Smooth muscle cell of the brain vasculature (primary cell): Measurements from ENCODE around the gene EFCAB7.

ENCODE experiments used
- DNase-seq: peaks from one replicate; pipeline ENCODE4 v3.0.0-alpha.2; 2012; ENCODE audit warnings: low read depth, low spot score

EFCAB7 gene

DNA sequence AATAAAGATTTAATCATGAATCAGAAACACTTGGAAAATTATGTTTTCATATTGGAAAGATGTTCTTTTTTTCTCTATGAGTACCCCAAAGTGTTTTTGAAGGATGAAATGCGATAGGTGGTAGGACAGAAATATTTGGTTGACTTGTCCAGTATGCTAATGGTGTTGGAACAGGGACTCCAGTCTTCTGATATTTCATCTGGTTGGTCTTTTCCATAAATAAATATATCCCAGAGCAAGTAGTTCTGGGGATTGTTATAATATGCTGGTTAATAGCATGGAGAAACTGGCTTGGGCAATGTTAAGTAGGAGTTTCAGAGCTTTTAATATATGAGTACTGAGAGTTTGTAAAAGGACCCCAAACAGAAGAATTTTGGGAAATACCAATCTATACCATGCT, 78.6 kb downstream of the EFCAB7 start:
- DNase-seq, result no peak

DNA sequence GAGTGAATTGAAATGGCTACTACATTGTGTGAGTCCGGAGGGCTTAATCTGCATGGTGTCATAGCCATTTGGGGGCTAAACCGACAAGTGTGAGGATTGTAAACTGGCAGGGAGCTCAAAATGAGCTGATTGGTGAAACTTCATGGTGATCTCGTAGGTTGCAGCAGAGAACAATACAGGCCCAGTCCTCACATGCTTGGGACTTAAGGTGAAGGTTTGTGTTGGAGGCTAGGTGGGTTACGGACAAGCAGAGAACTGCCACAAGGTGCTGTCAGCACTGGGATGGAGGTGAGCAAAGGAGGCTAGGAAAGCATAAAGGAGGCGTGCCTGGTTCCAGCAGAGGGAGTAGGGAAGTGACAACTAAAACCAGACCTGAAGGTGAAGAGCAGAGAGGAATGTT, 79.3 kb downstream of the EFCAB7 start:
- no peak for DNase-seq

DNA sequence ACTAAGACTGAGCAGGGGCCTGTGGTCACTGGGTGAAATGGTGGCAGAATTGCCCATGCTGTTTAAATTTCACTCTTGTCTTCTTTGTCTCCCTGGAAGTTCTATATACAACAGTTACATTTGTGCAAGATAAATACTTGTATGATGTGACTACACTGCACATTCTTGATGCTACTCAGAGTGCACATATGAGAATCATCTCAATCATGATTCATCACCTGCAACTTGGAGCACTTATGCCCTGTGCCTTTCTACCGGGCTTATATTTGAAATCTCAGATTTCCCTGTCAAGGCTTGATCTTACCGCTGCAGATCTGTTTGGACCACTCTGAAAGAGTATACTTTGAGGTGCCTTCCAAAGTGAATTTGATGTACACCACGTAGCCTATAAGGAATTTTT, 80.5 kb downstream of the EFCAB7 start:
- DNase-seq, result no peak

DNA sequence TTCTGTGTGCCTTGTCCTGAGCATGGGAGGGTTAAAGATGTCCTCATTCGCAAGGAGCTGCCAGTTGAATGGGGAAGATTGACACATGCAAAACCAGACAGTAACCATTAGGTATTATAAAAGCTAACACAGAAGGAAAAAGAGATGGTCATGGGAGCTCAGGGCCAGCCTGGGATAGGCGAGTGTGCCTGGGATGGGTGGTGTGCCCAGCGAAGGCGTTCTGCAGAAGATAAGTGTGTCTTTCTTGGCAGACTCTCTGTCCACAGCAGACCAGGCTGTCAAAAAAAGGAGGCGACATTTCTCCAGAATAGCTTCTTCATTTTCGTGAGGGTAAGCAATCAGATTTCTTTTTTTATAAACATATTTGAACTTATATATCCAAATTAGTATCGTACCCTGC, 84.0 kb downstream of the EFCAB7 start:
- DNase-seq, result no peak

DNA sequence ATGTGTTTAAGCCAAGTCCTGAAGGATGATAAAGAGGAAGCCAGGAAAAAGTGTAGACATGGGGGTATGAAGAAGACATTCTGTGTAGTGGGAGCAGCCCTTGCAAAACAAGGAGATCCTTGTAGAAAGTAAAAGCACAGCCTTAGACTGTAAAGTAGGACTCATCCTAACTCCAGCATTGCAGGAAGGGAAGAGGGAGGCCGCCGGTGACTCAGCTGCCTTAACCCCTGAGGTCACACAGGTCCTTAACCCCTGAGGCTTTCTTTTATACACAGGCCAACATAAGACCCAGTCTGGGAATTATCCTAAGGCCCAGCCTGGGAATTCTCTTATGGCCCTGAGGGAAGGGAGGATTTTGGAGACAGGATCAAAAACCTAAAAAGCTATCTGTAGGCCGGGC, 87.9 kb downstream of the EFCAB7 start:
- no peak for DNase-seq

DNA sequence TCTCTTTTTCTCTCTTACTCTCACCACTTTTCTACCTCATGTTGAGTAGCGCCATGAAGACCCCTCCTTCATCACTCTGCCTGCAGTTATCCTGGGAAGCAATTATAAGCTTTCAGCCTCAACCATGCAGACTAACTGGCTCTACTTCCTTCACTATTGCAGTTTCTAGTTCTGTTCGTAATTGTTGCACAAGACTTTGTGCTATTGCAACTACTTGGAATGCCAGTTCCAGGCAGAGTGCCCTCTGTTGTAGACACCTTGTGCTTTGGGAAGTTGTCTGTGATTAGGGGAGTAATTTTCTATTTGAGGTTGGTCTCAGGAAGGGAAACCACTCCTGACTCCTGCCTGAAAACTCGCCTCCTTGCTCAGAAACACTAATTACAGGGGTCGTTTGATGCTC, 89.2 kb downstream of the EFCAB7 start:
- DNase-seq, result no peak

DNA sequence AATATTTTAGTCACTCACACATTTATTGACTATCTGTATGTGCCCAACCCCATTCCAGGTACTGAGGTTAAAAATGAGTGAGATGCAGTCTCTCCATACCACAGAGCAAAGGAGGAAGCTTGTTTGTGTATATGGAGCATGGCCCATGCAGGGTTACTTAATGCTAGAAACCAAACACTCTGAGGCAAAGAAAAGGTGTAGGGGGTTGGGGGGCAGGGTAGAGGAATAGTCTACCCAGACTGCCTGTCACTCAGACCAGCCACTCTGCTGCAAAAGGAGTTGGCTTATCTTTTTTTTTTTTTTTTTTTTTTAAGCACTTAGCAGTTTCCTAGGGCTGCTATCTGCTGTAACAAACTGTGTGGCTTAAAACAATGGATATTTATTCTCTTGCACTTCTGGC, 89.6 kb downstream of the EFCAB7 start:
- no peak for DNase-seq

DNA sequence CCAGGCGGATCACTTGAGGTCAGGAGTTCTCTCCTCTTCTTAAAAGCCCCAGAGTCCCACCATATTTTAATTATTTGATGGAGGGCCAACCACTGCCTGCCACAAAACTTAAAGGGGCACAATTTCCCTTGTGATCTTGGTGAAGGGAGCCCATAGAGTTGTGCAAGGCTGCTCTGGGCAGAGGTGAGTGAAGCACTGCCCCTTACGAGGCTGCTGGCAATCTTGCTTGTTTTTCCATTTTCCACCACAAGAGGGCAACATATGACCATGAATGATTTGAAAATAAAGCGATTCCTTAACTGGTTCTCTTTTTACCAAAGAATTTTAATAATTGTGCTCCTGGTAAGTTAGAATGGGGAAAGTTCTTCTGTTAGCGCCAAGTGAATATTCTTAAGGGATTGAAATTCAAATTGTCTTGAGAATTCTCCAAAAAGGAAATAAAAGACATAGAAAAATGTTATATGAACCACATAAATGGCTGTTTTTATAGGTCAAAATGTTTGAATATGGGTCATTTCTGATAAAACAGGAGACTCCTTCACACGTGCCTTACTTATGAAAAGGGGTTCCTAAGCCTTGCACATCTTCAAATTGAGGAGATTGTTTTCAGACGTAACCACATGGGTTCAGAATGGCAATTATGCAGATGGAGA, 92.6 kb downstream of the EFCAB7 start:
- peak; percentile 57 for DNase-seq

DNA sequence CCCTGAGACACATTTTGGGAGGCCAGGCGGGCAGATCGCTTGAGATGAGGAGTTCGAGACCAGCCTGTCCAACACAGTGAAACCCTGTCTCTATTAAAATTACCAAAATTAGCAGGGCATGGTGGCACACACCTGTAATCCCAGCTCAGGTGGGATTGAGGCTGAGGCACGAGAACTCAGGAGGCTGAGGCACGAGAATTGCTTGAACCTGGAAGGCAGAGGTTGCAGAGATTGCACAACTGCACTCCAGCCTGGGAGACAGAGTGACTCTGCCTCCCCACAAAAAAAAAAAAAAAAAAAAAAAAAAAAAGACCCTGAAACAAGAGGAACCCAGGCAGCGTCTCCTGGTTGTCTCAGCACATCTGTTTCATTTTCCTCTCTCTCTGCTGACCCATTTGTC, 94.1 kb downstream of the EFCAB7 start:
- DNase-seq, result no peak

DNA sequence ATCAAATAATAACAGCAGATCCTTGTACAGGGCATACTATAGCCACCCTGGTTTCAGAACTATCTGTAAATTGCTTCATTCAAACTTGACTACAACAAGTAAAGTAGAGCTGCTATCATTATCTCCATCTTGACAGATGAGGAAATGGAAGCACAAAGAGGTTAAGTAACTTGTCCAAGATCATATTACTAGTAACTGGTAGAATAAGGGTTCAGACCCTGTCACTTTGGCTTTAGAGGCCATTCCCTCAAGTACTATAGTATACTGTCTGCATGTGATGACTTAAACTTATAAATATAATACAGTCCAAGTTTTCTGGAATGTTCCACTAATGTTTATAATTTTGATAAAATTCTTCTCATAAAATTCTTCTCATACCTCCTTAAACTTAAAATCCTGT, 94.7 kb downstream of the EFCAB7 start:
- no peak for DNase-seq

DNA sequence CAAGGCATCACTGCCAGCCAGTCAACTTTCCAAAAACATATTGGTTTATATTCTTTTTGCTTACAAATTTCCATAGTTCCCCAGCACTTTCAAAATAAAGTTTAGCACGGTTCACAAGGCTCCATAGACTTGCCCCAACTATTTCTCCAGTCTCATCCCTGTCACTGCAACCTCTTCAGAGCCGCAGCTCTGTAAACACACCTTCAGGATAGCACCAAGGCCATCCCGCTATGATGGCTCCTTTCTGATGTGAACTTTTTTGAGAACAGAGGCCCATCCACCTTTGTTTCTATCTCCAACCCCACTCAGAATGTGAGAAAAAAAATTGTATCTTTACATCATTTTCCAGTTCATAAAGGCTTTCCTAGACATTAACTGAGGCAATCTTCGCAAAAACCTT, 96.2 kb downstream of the EFCAB7 start:
- DNase-seq, result no peak

DNA sequence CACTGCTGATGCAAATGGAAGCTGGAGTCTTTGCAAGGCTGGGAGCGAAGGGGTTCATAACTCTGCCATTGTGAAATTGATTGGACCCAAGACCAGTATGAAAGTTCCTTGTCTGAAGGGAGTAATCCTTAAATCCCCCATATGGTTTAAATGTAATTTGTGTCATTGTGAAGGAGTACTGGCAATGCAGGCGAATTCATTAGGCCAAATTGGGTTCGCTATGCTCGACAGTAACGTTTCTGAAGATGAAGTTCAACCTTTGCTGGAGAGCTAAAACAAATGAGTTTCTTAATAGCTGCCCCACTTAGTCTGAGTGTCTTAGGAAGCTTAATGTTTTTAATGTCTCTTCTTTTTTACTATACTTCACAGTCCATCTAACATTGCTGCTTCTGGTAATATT, 97.3 kb downstream of the EFCAB7 start:
- DNase-seq, result no peak

DNA sequence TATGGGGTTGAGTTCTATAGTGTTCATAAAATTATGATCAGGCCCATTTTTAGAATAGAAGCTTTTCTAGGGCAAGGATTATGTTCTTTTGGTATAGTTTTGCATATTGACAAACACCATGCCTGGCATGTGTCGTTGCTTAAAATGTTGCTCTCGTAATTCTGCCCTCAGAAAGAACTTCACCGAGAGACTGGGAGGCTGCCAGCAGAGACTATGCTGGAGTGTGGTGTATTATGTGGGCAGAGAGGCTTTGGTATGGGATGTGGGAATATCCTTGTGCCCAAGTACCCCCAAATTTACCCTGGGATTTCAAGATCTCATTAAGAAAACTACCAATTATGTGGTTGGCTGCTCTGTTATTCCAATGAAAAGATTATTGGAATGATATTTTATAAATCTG, 97.8 kb downstream of the EFCAB7 start:
- no peak for DNase-seq

DNA sequence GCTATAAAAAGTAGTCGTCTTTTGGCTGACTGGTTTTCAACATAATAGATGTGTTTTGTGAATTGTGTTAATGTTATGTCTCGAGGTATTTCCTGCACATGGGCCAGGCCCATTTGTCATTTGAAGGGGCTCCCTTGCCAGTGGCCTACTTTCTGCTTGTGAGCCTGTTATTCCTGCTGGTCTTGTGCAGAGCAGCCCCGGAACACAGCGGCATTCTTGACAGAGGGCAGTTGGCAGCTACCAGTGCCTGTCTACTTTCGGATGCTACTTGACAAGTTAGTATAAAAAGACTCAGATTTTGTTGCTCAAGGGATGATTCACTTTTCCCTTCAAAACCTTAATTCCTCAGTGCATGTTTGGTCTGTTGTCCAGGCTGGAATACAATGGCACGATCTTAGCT, 98.4 kb downstream of the EFCAB7 start:
- DNase-seq, result no peak
